G401 (cell line): ENCODE data around the gene CAMKMT. TPM values are rescaled to one million over a fixed set of nuclear protein-coding genes. Genes with fewer than 3 reads are reported as not detected.

Experiments
- DNase-seq: peaks from one replicate; pipeline ENCODE4 v3.0.0-alpha.2; 2015; ENCODE audit warnings: low spot score
- in situ Hi-C: cut with HindIII; loops from 2 replicates; pipeline ENCODE4 v1.10.0; 2016; ENCODE audit warnings: low sequenced_read_pairs, mixed read lengths
- total RNA-seq: library from RNA; depleted of rRNA; stranded (reverse); fragments of >200 nt; shearing (Covaris generic); gene quantifications from 2 replicates; pipeline ENCODE4 v1.2.3, GENCODE V29; 2014

CAMKMT gene
- total RNA-seq, 1 experiment from 2014 or later = 1.6 TPM

DNA sequence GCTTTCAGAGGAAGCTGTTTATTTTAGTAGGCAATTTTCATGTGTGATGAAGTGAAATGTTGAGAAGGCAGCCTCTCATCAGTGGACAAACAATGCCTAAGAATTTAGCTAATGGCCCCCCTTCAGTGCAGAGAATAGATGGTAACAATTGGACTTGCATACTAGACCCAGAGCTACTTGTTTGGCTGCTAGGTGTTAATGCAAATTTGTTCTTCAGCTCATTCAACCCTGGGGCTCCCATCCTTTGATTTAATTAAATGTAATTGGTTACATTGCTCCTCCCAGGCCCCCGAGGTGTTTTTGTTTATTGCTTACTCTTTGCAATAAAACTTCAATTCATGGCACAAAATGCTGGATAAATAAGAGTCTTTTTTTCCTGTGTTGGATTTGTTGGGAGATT, 68.6 kb downstream of the CAMKMT start:
- in situ Hi-C loops = no loop called here
- DNase-seq = no peak

DNA sequence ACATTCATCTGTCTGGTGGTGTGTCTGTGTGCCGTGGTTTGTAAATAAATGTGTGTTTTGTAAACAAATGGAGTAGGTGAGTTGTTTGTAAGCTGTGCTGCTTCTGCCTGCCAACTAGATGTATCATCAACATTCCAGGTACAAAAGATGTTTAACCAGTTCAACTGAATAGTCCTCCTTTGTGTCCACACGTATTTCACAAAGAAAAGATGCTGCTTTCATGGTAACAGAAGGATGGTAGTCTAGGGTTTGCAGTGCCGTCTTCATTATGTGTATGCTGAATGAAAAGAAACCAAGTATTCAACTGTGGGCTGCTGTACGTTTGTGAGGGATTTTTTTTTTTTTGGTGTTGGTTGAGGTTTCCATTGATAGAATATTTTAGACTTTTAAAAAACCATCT, 72.1 kb downstream of the CAMKMT start:
- DNase-seq = peak; percentile 4
- in situ Hi-C loops = no loop called here

GRCh38 chr2:44441200-44441599, 79.5 kb downstream of the CAMKMT start:
- DNase-seq = no peak
- in situ Hi-C loops = no loop called here

- DNase-seq = no peak
- in situ Hi-C loops = no loop called here
Measured at GRCh38 chr2:44442019-44442418, 80.3 kb downstream of the CAMKMT start.

- in situ Hi-C loops = no loop called here
- DNase-seq = no peak
Measured at GRCh38 chr2:44443517-44443916, 81.8 kb downstream of the CAMKMT start.

GRCh38 chr2:44444881-44445280, 83.1 kb downstream of the CAMKMT start:
- no peak for DNase-seq
- in situ Hi-C loops = no loop called here

DNA sequence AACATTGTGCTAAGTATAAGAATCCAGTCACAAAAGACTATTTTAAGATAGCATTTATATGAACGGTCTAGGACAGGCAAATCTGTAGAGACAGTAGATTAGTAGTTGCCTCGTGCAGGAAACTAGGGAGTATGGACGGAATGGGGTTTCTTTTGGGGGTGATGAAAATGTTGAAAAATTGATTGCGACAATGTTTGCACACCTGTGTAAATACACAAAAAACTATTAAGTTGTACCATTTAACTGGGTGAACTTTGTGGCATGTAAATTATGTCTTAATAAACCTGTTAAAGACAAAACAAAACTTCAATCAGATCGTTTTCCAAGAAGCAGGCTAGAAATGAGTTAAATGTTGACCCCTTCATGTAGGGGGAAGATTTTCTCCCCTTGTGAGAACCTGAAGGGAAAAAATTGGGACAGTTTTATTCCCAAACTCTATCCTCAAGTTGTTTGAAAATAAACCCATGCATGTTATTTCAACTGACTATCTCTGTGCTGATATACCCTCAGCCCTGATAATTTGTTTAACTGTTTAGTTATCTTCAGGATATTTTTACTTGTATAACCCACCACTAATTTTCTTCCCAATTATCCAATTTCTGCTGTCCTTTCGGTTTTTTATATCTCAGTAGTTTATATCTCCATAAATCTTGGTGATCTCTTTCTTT, 87.2 kb downstream of the CAMKMT start:
- no peak for DNase-seq
- in situ Hi-C loops = no loop called here

GRCh38 chr2:44450082-44450481, 88.3 kb downstream of the CAMKMT start:
- in situ Hi-C loops = no loop called here
- DNase-seq = no peak

GRCh38 chr2:44450806-44451205, 89.1 kb downstream of the CAMKMT start:
- no peak for DNase-seq
- in situ Hi-C loops = no loop called here

GRCh38 chr2:44452069-44452583, 90.4 kb downstream of the CAMKMT start:
- no peak for DNase-seq
- in situ Hi-C loops = no loop called here

DNA sequence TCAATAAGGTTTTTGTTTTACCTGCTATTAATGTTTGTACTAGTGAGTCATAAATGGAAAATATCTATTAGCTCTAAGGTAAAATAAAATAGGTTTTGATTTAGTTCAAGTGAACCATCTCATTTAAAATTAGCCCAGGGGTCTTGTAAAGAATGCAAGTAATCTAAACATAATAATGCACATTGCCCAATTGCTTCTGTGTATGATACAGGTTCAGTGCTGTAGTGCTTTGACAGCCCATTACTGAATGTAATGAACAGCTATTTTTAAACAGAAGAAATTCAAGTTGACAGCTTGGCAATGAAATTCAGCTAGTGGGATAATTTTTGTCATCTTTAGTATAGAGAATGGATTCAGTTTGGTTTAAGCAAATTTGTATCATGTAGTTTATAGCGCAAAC, 91.5 kb downstream of the CAMKMT start:
- no peak for DNase-seq
- in situ Hi-C loops = no loop called here

DNA sequence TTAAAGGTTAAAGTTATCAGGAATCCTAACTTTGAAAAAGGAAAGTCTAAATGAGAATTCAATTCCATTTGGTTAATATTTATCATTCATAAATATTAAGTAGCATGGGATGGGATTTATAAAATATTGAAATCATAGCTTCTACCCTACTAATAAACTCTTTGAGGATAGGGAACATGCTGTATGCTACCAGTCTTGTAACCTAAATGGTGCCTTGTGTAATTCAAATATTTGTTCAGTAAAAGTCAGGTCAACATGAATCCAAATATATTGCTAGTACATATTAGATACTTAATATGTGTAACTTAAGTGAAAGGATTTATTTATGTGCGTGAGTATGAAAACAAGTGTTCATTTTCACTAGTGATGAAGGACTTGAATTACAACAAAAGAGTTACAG, 94.1 kb downstream of the CAMKMT start:
- in situ Hi-C loops = no loop called here
- no peak for DNase-seq

GRCh38 chr2:44456946-44457345, 95.2 kb downstream of the CAMKMT start:
- DNase-seq = no peak
- in situ Hi-C loops = no loop called here

DNA sequence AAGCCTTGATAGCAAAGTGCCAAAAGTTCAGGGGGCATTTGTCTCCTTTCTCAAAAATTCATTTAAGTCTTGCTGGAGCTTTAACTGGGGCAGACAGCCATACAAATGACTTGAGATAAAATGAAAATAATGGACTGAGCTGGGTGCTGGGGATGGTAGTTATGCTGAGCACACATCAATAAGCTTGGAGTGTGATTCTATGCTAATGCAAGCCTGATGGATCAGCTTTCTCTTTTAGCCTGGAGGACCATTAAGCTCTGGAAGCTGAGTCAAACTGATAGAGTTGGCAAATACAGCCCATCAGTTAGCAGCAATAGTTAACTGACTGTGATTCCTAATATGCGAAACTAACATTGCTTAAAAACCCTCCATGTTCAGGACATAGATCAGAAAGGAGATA, 98.0 kb downstream of the CAMKMT start:
- no peak for DNase-seq
- in situ Hi-C loops = no loop called here

- DNase-seq = no peak
- in situ Hi-C loops = no loop called here
Measured at GRCh38 chr2:44462934-44463849, 101.4 kb downstream of the CAMKMT start.

DNA sequence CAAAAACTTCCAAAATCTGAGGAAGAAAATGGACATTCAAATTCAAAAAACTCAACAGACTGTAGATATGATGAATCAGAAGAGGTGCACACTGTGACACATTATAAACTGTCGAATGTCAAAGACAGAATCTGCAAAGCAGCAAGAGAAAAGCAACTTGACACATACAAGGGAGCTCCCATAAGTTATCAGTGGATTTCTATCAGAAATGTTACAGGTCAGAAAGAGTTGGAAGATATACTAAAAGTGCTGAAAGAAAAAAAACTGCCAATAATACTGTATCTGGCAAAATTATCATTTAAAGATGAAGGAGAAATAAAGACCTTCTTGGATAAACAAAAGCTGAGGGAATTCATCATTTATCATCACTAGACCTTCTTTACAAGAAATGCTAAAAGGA, 102.7 kb downstream of the CAMKMT start:
- DNase-seq = no peak
- in situ Hi-C loops = no loop called here

- DNase-seq = no peak
- in situ Hi-C loops = no loop called here
Measured at GRCh38 chr2:44470151-44470550, 108.4 kb downstream of the CAMKMT start.

GRCh38 chr2:44477657-44478414, 116.1 kb downstream of the CAMKMT start:
- in situ Hi-C loops = no loop called here
- DNase-seq = no peak

GRCh38 chr2:44479127-44479887, 117.6 kb downstream of the CAMKMT start:
- in situ Hi-C loops = no loop called here
- peak; percentile 83 for DNase-seq
